HCT116 (cell line): ENCODE measurements around the gene STPG1. TPM values are rescaled to one million over a fixed set of nuclear protein-coding genes. Genes with fewer than 3 reads are reported as not detected.

Source experiments
- ATAC-seq: fragments of 200-7000 bp; cut with Tn5 transposase; 2 replicates; pipeline ENCODE4 v1.9.1; 2020; ENCODE audit warnings: mild to moderate bottlenecking, moderate library complexity
- BruUV-seq: library from RNA; stranded (reverse); fragments of 400-500 nt; replicated peaks from 2 replicates; lab custom pipeline; 2021; lab: Mats Ljungman, UMichigan
- CTCF ChIA-PET: fragments of 300-600 bp; sonication (Branson Sonifier 250); formaldehyde crosslinking; loops from one replicate; lab custom pipeline; 2021; ENCODE audit warnings: antibody characterized with exemption; lab: Charles Lee
- POLR2A ChIA-PET: fragments of 300-600, 350-600 bp; sonication (Branson Sonifier 250); formaldehyde crosslinking; loops from one replicate; lab custom pipeline; 2021; ENCODE audit warnings: antibody characterized with exemption; lab: Charles Lee
- RAD21 ChIA-PET, 2 experiments: fragments of 300-600 bp; sonication (Branson Sonifier 250); formaldehyde crosslinking; loops; one replicate each; lab custom pipeline; 2023; ENCODE audit warnings: low total read pairs in 2 of 2; ENCODE audit not compliant: uncharacterized antibody in 2 of 2, unreplicated experiment in 2 of 2, low non-redundant PET in 1 of 2; lab: Charles Lee
- DNase-seq: peaks from one replicate; pipeline ENCODE4 v3.0.0-alpha.2; 2010; ENCODE audit warnings: low read depth, low spot score
- H2AFZ ChIP-seq: fragments of 200-600 bp; shearing (Covaris generic), sonication (generic); 2 replicates; pipeline ENCODE4 v1.6.1; 2017; ENCODE audit warnings: low read depth, mixed run types, mixed read lengths, antibody characterized with exemption, low read length; ENCODE audit not compliant: poor library complexity, severe bottlenecking
- H3K27ac ChIP-seq: 2 replicates; pipeline ENCODE4 v1.5.1; 2012; ENCODE audit warnings: low read depth, low read length
- H3K27me3 ChIP-seq: fragments of 200-600 bp; sonication (generic); 2 replicates; pipeline ENCODE4 v1.6.1; 2016; ENCODE audit warnings: mixed run types, low read length, mixed read lengths; ENCODE audit not compliant: insufficient read depth
- H3K36me3 ChIP-seq, 2 experiments: fragments of 200-500 bp in 1 of 2; fragments of 200-600 bp in 1 of 2; sonication (Bioruptor generic) in 1 of 2; sonication (generic) in 1 of 2; 2 replicates each; pipeline versions ENCODE4 v1.5.1 to v1.6.1; 2014 to 2016; ENCODE audit warnings: low read length in 2 of 2, inconsistent platforms in 1 of 2, mixed read lengths in 1 of 2, mixed run types in 1 of 2; ENCODE audit not compliant: insufficient read depth in 2 of 2, control insufficient read depth in 1 of 2
- H3K4me1 ChIP-seq, 2 experiments: fragments of 200-600 bp in 1 of 2; sonication (generic) in 1 of 2; 2 replicates each; pipeline versions ENCODE4 v1.5.1 to v1.6.1; 2012 to 2017; ENCODE audit warnings: low read length in 2 of 2, inconsistent platforms in 1 of 2, mild to moderate bottlenecking in 1 of 2, mixed read lengths in 1 of 2, mixed run types in 1 of 2, moderate library complexity in 1 of 2; ENCODE audit not compliant: insufficient read depth in 2 of 2, control insufficient read depth in 1 of 2
- H3K4me2 ChIP-seq: fragments of 200-600 bp; sonication (generic); 2 replicates; pipeline ENCODE4 v1.6.1; 2017; ENCODE audit warnings: mixed run types, low read length, mixed read lengths
- H3K4me3 ChIP-seq, 2 experiments: fragments of 200-600 bp in 1 of 2; sonication (generic) in 1 of 2; replicated peaks in 1 of 2; 2 replicates each; pipeline ENCODE4 v1.5.1; 2011 to 2016; ENCODE audit warnings: low read length in 2 of 2, control low read depth in 1 of 2, low read depth in 1 of 2, mild to moderate bottlenecking in 1 of 2, mixed read lengths in 1 of 2, mixed run types in 1 of 2
- H3K79me2 ChIP-seq: fragments of 200-600 bp; sonication (generic); 2 replicates; pipeline ENCODE4 v1.6.1; 2017; ENCODE audit warnings: mild to moderate bottlenecking, mixed run types, low read length, moderate library complexity, mixed read lengths; ENCODE audit not compliant: insufficient read depth
- H3K9ac ChIP-seq: fragments of 200-600 bp; sonication (generic); 2 replicates; pipeline ENCODE4 v1.6.1; 2016; ENCODE audit warnings: low read length, mixed read lengths
- H3K9me2 ChIP-seq: fragments of 200-600 bp; sonication (generic), shearing (Covaris generic); 2 replicates; pipeline ENCODE4 v1.6.1; 2017; ENCODE audit warnings: mixed run types, mild to moderate bottlenecking, moderate library complexity; ENCODE audit not compliant: insufficient read depth
- H3K9me3 ChIP-seq, 2 experiments: fragments of 200-500 bp in 1 of 2; fragments of 200-600 bp in 1 of 2; sonication (Bioruptor generic) in 1 of 2; sonication (generic) in 1 of 2; 2 replicates each; pipeline ENCODE4 v1.6.1; 2014 to 2017; ENCODE audit warnings: low read length in 2 of 2, mixed read lengths in 2 of 2, inconsistent platforms in 1 of 2, low read depth in 1 of 2, mild to moderate bottlenecking in 1 of 2, mixed run types in 1 of 2, moderate library complexity in 1 of 2; ENCODE audit not compliant: control insufficient read depth in 1 of 2, insufficient read depth in 1 of 2
- H4K20me1 ChIP-seq: fragments of 200-600 bp; sonication (generic), shearing (Covaris generic); 2 replicates; pipeline ENCODE4 v1.6.1; 2017; ENCODE audit warnings: mixed run types, mild to moderate bottlenecking, moderate library complexity; ENCODE audit not compliant: insufficient read depth
- CBX3 ChIP-seq: IDR thresholded peaks from 2 replicates; pipeline ENCODE4 v1.6.1; 2012; ENCODE audit warnings: low read depth
- CEBPB ChIP-seq: IDR thresholded peaks from 2 replicates; pipeline ENCODE4 v1.6.1; 2012; ENCODE audit warnings: low read depth
- CTCF ChIP-seq, 3 experiments: fragments of 200-600 bp in 1 of 3; sonication (generic) in 1 of 3; IDR thresholded peaks in 2 of 3; conservative IDR thresholded peaks in 1 of 3; 2 replicates each; pipeline ENCODE4 v1.5.1; 2012 to 2017; ENCODE audit warnings: low read depth in 2 of 3, low read length in 2 of 3, antibody characterized with exemption in 1 of 3, borderline replicate concordance in 1 of 3, control low read depth in 1 of 3, mild to moderate bottlenecking in 1 of 3, mixed read lengths in 1 of 3, mixed run types in 1 of 3, moderate library complexity in 1 of 3; ENCODE audit not compliant: insufficient read depth in 1 of 3
- ELF1 ChIP-seq: IDR thresholded peaks from 2 replicates; pipeline ENCODE4 v1.6.1; 2012; ENCODE audit warnings: low read depth, borderline replicate concordance
- EZH2 ChIP-seq: fragments of 200-600 bp; sonication (generic); IDR thresholded peaks from 2 replicates; pipeline ENCODE4 v1.6.1; 2017; ENCODE audit warnings: antibody characterized with exemption, mixed run types
- FOSL1 ChIP-seq: IDR thresholded peaks from 2 replicates; pipeline ENCODE4 v1.6.1; 2012; ENCODE audit warnings: low read depth
- JUND ChIP-seq: IDR thresholded peaks from 2 replicates; pipeline ENCODE4 v1.6.1; 2012
- RAD21 ChIP-seq: IDR thresholded peaks from 2 replicates; pipeline ENCODE4 v1.6.1; 2012; ENCODE audit warnings: low read depth, mild to moderate bottlenecking
- SRF ChIP-seq: IDR thresholded peaks from 2 replicates; pipeline ENCODE4 v1.6.1; 2012; ENCODE audit warnings: low read depth
- TCF7L2 ChIP-seq: IDR thresholded peaks from 2 replicates; pipeline ENCODE4 v1.7.0; 2011; ENCODE audit warnings: borderline replicate concordance, inconsistent platforms; ENCODE audit not compliant: insufficient read depth, insufficient read length; ENCODE audit errors: extremely low read depth
- YY1 ChIP-seq: IDR thresholded peaks from 2 replicates; pipeline ENCODE4 v1.6.1; 2011; ENCODE audit warnings: low read length, low read depth, moderate library complexity, mild to moderate bottlenecking; ENCODE audit not compliant: insufficient replicate concordance; ENCODE audit errors: extremely low read depth
- ZBTB33 ChIP-seq: IDR thresholded peaks from 2 replicates; pipeline ENCODE4 v1.6.1; 2011; ENCODE audit warnings: mild to moderate bottlenecking, low read length, moderate library complexity; ENCODE audit not compliant: insufficient replicate concordance; ENCODE audit errors: extremely low read depth
- ZFX ChIP-seq: fragments of 450-650 bp; IDR thresholded peaks from 2 replicates; pipeline ENCODE4 v1.6.1; 2017
- intact Hi-C: fragments of 100-400 bp; cut with micrococcal nuclease; formaldehyde crosslinking; loops from 2 replicates; pipeline ENCODE4 v1.10.0; 2022
- total RNA-seq: library from RNA; stranded (reverse); gene quantifications from one replicate; pipeline ENCODE4 v1.2.1, GENCODE V29; 2021; ENCODE audit not compliant: unreplicated experiment
- TF ChIP-seq, protein P1 (sequence below): IDR thresholded peaks from 2 replicates; pipeline ENCODE4 v1.6.1; 2012
- TF ChIP-seq, protein P2 (sequence below): IDR thresholded peaks from 2 replicates; pipeline ENCODE4 v1.6.1; 2012
- TF ChIP-seq, protein P3 (sequence below): IDR thresholded peaks from 2 replicates; pipeline ENCODE4 v1.6.1; 2012; ENCODE audit warnings: low read depth

STPG1 gene
- total RNA-seq, 1 experiment from 2014 or later: 13.4 TPM

DNA sequence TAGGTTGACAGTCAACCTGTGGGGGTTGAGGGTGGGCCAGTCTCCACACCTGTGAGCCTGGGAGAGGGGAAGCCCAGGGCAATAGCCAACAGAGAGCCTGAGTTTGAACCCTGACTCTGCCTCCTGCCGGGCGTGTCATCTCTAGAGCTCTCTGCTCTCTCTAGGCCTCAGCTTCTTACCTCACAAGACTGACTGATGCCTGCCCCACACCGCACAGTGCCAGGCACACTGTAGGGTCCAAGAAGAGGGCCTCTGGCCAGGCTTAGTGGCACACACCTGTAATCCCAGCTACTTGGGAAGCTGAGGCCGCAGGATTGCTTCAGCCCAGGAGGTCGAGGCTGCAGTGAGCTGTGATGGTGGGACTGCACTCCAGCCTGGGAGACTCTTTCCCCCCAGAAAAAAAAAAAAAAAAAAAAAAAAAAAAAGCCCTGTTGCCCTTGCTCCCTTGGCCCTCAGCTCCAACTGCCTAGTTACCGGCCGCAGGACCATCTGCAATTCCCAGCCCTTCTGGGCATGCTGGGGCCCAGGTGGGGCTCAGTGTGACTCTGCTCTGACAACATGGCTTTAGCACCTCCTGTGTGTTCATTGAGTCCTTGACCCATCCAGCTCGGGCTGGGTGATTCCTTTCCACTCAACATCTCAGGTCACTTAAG lies 69.4 kb downstream of the STPG1 start:
- H3K4me3 ChIP-seq: no peak overlapping the region
- no TSS peak for BruUV-seq
- no peaks in the 10 kb centered on the region for H3K4me1 ChIP-seq
- no peak overlapping the region for H3K27ac ChIP-seq
- no peak overlapping the region for H3K4me2 ChIP-seq
- H3K27me3 ChIP-seq: peaks cover 12% of the 10 kb centered on the region; the same call in 1 of the 2 replicates
- no peaks in the 10 kb centered on the region for H3K9me3 ChIP-seq
- H2AFZ ChIP-seq: no peak overlapping the region
- intact Hi-C loops: no loop called here
- H3K79me2 ChIP-seq: no peaks in the 10 kb centered on the region
- ChIA-PET RAD21 (no interaction called here), POLR2A (no interaction called here), CTCF (no interaction called here)
- no peaks in the 10 kb centered on the region for H4K20me1 ChIP-seq
- ATAC-seq: 0 out of 2 replicates have a peak, but pooled peaks have one; percentile 28
- H3K9ac ChIP-seq: no peak overlapping the region
- DNase-seq: no peak
- TF ChIP-seq, protein P1, sequence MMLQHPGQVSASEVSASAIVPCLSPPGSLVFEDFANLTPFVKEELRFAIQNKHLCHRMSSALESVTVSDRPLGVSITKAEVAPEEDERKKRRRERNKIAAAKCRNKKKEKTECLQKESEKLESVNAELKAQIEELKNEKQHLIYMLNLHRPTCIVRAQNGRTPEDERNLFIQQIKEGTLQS: no peak
- no peak for TF ChIP-seq JUND
- no peak for TF ChIP-seq YY1
- TF ChIP-seq RAD21: no peak
- no peak for TF ChIP-seq TCF7L2
- TF ChIP-seq ZFX: no peak
- no peak for TF ChIP-seq CBX3
- TF ChIP-seq CEBPB: no peak
- TF ChIP-seq, protein P2, sequence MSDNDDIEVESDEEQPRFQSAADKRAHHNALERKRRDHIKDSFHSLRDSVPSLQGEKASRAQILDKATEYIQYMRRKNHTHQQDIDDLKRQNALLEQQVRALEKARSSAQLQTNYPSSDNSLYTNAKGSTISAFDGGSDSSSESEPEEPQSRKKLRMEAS: no peak
- TF ChIP-seq SRF: no peak
- no peak for TF ChIP-seq EZH2
- TF ChIP-seq, protein P3, sequence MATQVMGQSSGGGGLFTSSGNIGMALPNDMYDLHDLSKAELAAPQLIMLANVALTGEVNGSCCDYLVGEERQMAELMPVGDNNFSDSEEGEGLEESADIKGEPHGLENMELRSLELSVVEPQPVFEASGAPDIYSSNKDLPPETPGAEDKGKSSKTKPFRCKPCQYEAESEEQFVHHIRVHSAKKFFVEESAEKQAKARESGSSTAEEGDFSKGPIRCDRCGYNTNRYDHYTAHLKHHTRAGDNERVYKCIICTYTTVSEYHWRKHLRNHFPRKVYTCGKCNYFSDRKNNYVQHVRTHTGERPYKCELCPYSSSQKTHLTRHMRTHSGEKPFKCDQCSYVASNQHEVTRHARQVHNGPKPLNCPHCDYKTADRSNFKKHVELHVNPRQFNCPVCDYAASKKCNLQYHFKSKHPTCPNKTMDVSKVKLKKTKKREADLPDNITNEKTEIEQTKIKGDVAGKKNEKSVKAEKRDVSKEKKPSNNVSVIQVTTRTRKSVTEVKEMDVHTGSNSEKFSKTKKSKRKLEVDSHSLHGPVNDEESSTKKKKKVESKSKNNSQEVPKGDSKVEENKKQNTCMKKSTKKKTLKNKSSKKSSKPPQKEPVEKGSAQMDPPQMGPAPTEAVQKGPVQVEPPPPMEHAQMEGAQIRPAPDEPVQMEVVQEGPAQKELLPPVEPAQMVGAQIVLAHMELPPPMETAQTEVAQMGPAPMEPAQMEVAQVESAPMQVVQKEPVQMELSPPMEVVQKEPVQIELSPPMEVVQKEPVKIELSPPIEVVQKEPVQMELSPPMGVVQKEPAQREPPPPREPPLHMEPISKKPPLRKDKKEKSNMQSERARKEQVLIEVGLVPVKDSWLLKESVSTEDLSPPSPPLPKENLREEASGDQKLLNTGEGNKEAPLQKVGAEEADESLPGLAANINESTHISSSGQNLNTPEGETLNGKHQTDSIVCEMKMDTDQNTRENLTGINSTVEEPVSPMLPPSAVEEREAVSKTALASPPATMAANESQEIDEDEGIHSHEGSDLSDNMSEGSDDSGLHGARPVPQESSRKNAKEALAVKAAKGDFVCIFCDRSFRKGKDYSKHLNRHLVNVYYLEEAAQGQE: no peak
- TF ChIP-seq ELF1: no peak
- TF ChIP-seq ZBTB33: no peak
- TF ChIP-seq FOSL1: no peak
- no peak for TF ChIP-seq CTCF (IDR thresholded peaks at IDR 0.05 in 2 of 3, conservative IDR thresholded peaks at IDR 0.05 in 1 of 3; ENCODE audit: borderline replicate concordance in 1 of 3, insufficient read depth in 1 of 3, low read depth in 2 of 3, low read length in 2 of 3)
- H3K36me3 ChIP-seq: no peaks in the 10 kb centered on the region
- no peaks in the 10 kb centered on the region for H3K9me2 ChIP-seq
